Measurements from ENCODE around the gene DCUN1D3. TPM values are rescaled to one million over a fixed set of nuclear protein-coding genes. Genes with fewer than 3 reads are reported as not detected.
"Not testable (repeated sequence)": the region's sequence is repeated elsewhere in the genome, so short reads cannot be mapped to it uniquely, and the experiment has no call there.

The DCUN1D3 gene
- polyA plus RNA-seq, 3 donors from 2014 or later = 0.06 to 1.5 (median 0.74) TPM

DNA sequence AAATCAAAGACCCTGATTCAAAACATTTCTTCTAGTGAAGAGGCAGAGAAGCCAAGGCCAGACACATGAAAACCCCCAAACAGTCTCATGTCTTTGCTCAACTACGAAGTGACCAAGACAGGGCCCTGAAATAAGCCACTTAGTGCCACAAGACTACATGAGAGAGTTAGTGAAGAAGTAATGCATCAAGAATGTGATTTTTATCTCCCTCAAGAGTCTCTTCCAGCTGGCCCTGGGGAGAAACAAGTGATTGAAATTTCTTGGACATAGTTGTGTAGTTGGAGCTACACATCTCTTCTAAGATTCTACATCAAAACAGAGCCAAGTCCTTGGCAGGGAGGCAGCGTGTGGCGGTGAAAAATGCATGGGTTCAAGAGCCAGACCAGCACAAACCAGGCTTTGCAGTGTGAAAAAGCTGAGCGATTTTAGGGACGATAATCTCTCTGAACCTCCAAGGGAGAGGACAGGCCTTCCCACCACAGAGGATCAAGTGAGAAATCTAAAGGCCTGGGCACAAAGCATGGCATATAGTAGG lies 31.0 kb upstream of the DCUN1D3 start:
- H3K4me1 Mint-ChIP-seq = no peaks in the 10 kb centered on the region
- H3K27ac Mint-ChIP-seq = no peak overlapping the region
- H3K36me3 Mint-ChIP-seq = peaks cover 0 to 7% (median 3%) of the 10 kb centered on the region in 3 donors
- DNase-seq = no peak
- peaks cover 0 to 2% (median 0%) of the 10 kb centered on the region in 3 donors for H3K27me3 Mint-ChIP-seq (ENCODE audit: low read depth in 3 of 3)
- no peaks in the 10 kb centered on the region for H3K9me3 Mint-ChIP-seq
- H3K4me3 Mint-ChIP-seq = no peak overlapping the region

GRCh38 chr16:20930365-20930690 lies 30.2 kb upstream of the DCUN1D3 start:
- H3K27ac Mint-ChIP-seq = no peak overlapping the region
- no peaks in the 10 kb centered on the region for H3K4me1 Mint-ChIP-seq
- H3K27me3 Mint-ChIP-seq (ENCODE audit: low read depth in 3 of 3) = peaks cover 0 to 2% (median 0%) of the 10 kb centered on the region in 3 donors
- H3K36me3 Mint-ChIP-seq = peaks cover 0 to 14% (median 8%) of the 10 kb centered on the region in 3 donors
- no peak overlapping the region for H3K4me3 Mint-ChIP-seq
- H3K9me3 Mint-ChIP-seq = no peaks in the 10 kb centered on the region
- DNase-seq = no peak

DNA sequence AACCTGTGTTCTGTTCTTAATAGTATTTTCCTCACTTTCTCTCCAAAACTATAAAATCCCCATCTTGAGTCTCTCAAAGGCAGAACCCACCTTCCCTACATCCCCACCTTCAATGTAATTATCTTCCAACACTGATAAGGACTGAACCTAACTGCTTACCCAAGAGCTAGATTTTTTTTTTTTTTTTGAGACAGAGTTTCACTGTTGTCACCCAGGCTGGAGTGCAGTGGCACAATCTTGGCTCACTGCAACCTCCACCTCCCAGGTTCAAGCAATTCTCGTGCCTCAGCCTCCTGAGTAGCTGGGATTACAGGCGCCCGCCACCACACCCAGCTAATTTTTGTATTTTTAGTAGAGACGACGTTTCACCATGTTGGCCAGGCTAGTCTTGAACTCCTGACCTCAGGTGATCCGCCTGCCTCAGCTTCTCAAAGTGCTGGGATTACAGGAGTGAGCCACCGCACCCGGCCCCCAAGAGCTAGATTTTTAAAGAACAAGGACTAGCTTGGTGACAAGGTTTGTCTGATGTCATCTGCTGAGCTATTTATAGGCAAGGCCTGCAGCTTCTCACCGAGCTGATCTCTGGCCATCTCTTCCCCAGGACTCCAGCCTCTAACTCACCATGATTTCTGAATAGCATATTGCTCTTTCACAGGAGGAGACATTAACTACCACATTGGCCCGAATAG lies 29.7 kb upstream of the DCUN1D3 start:
- not testable (repeated sequence) for H3K9me3 Mint-ChIP-seq; DNase-seq; H3K4me1 Mint-ChIP-seq; H3K27me3 Mint-ChIP-seq (ENCODE audit: low read depth in 3 of 3); H3K4me3 Mint-ChIP-seq
- Mint-ChIP-seq H3K36me3 (peaks cover 0 to 15% (median 8%) of the 10 kb centered on the region in 3 donors), H3K27ac (peak overlapping the region in 2 of 6 donors; percentile 26 to 65)

- no peak overlapping the region for H3K4me3 Mint-ChIP-seq
- DNase-seq = no peak
- H3K9me3 Mint-ChIP-seq = no peaks in the 10 kb centered on the region
- H3K27me3 Mint-ChIP-seq (ENCODE audit: low read depth in 3 of 3) = peaks cover 0 to 2% (median 0%) of the 10 kb centered on the region in 3 donors
- H3K4me1 Mint-ChIP-seq = no peaks in the 10 kb centered on the region
- H3K27ac Mint-ChIP-seq = no peak overlapping the region
- H3K36me3 Mint-ChIP-seq = peaks cover 0 to 15% (median 8%) of the 10 kb centered on the region in 3 donors
These were observed 28.7 kb upstream of the DCUN1D3 start for GRCh38 chr16:20928774-20929411.

- no peak overlapping the region for H3K4me3 Mint-ChIP-seq
- no peaks in the 10 kb centered on the region for H3K9me3 Mint-ChIP-seq
- H3K36me3 Mint-ChIP-seq = peaks cover 4 to 19% (median 13%) of the 10 kb centered on the region in 3 donors
- H3K4me1 Mint-ChIP-seq = no peaks in the 10 kb centered on the region
- DNase-seq = no peak
- H3K27me3 Mint-ChIP-seq (ENCODE audit: low read depth in 3 of 3) = peaks cover 0 to 5% (median 0%) of the 10 kb centered on the region in 3 donors
- peak overlapping the region in 1 of 6 donors; percentile 20 for H3K27ac Mint-ChIP-seq
These were observed 25.6 kb upstream of the DCUN1D3 start for GRCh38 chr16:20925751-20926150.

- DNase-seq = no peak
- no peak overlapping the region for H3K4me3 Mint-ChIP-seq
- H3K36me3 Mint-ChIP-seq = peaks cover 13 to 22% (median 14%) of the 10 kb centered on the region in 3 donors
- H3K4me1 Mint-ChIP-seq = no peaks in the 10 kb centered on the region
- no peak overlapping the region for H3K27ac Mint-ChIP-seq
- H3K9me3 Mint-ChIP-seq = no peaks in the 10 kb centered on the region
- peaks cover 0 to 3% (median 0%) of the 10 kb centered on the region in 3 donors for H3K27me3 Mint-ChIP-seq (ENCODE audit: low read depth in 3 of 3)
These were observed 23.7 kb upstream of the DCUN1D3 start for GRCh38 chr16:20923876-20924275.

GRCh38 chr16:20920799-20921198 lies 20.6 kb upstream of the DCUN1D3 start:
- peaks cover 13 to 28% (median 21%) of the 10 kb centered on the region in 3 donors for H3K36me3 Mint-ChIP-seq

GRCh38 chr16:20920091-20920490 lies 19.9 kb upstream of the DCUN1D3 start:
- Mint-ChIP-seq H3K4me3 (no peak overlapping the region), H3K4me1 (peaks cover 0 to 3% of the 10 kb centered on the region in 2 donors), H3K27ac (no peak overlapping the region), H3K36me3 (peaks cover 8 to 26% (median 25%) of the 10 kb centered on the region in 3 donors), H3K9me3 (no peaks in the 10 kb centered on the region), H3K27me3 (ENCODE audit: low read depth in 3 of 3) (peaks cover 0 to 3% (median 0%) of the 10 kb centered on the region in 3 donors)
- DNase-seq = no peak

More at GRCh38 chr16:20920799-20921198, 20.6 kb upstream of the DCUN1D3 start:
- Mint-ChIP-seq H3K27me3 (ENCODE audit: low read depth in 3 of 3) (peaks cover 0 to 3% (median 0%) of the 10 kb centered on the region in 3 donors), H3K4me1 (peaks cover 0 to 1% of the 10 kb centered on the region in 2 donors), H3K4me3 (no peak overlapping the region), H3K27ac (no peak overlapping the region), H3K9me3 (no peaks in the 10 kb centered on the region)
- DNase-seq = no peak

DNA sequence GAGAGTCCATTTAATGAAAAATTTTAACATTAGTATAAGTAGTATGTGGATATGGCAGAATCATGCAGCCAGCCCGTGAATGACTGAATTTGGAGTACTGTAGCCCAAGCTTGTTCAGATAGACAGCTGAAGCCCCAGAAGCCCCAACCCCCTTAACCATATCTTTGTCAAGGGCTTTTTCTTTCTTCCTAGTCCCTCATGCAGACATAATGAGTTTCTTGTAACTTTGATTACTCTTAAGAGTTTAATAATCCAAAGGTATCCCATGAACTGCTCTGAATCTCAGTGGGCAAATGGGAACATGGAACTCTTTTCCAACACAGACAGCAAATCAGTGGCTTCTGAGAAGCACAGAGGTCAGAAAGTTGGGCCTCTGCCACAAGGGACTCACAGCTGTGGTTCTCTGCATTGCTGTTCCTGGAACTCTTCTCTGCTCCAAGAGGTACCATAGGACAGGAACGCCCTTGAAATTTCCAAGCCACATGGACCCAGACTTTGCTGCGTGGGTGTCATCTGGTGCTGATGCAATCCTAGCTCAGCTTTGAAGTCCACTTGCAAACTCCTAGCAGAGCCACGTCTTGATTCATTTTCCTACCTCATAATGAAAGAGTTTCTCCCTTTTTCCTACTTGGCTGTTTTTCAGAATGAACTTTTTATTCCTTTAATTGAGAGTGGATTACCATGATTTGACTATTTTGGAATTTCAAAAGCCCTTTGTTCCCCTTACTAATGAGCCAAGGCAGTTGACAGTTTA lies 18.5 kb upstream of the DCUN1D3 start:
- peaks cover 8 to 25% (median 25%) of the 10 kb centered on the region in 3 donors for H3K36me3 Mint-ChIP-seq
- no peak overlapping the region for H3K27ac Mint-ChIP-seq
- H3K9me3 Mint-ChIP-seq = no peaks in the 10 kb centered on the region
- no peak for DNase-seq
- H3K4me3 Mint-ChIP-seq = no peak overlapping the region
- H3K4me1 Mint-ChIP-seq = peaks cover 0 to 3% of the 10 kb centered on the region in 2 donors
- peaks cover 0 to 3% (median 0%) of the 10 kb centered on the region in 3 donors for H3K27me3 Mint-ChIP-seq (ENCODE audit: low read depth in 3 of 3)

GRCh38 chr16:20916942-20917341 lies 16.8 kb upstream of the DCUN1D3 start:
- Mint-ChIP-seq H3K4me3 (no peak overlapping the region), H3K4me1 (peaks cover 0 to 3% of the 10 kb centered on the region in 2 donors), H3K27me3 (ENCODE audit: low read depth in 3 of 3) (no peaks in the 10 kb centered on the region)

GRCh38 chr16:20916289-20916688 lies 16.1 kb upstream of the DCUN1D3 start:
- H3K27me3 Mint-ChIP-seq (ENCODE audit: low read depth in 3 of 3) = peaks cover 0 to under 1% (median 0%) of the 10 kb centered on the region in 3 donors
- no peak overlapping the region for H3K4me3 Mint-ChIP-seq
- no peak for DNase-seq
- H3K27ac Mint-ChIP-seq = peak overlapping the region in 1 of 6 donors; percentile 35
- H3K4me1 Mint-ChIP-seq = peaks cover 0 to 3% of the 10 kb centered on the region in 2 donors
- H3K36me3 Mint-ChIP-seq = peaks cover 4 to 22% (median 21%) of the 10 kb centered on the region in 3 donors
- no peaks in the 10 kb centered on the region for H3K9me3 Mint-ChIP-seq

More at GRCh38 chr16:20916942-20917341, 16.8 kb upstream of the DCUN1D3 start:
- peaks cover 4 to 22% (median 21%) of the 10 kb centered on the region in 3 donors for H3K36me3 Mint-ChIP-seq
- no peaks in the 10 kb centered on the region for H3K9me3 Mint-ChIP-seq
- no peak for DNase-seq
- H3K27ac Mint-ChIP-seq = no peak overlapping the region

DNA sequence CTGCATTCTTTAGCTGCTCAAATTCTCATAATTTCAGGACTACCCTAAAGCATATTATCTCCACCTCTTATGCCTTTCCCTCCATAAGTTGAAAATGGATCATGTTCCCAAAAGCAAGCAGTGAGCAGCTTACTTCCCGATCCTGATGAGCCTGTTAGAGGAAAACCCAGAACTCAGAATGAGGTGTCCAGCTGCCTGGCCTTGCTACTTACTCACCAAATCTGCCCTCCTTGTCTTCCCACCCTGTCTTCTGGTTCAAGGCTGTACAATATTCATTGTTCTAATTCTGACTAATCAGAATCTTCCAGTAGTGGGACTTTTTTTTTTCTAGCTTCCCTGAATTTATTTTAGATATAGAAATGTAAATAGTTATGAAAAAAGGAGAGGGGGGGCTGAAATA lies 11.2 kb upstream of the DCUN1D3 start:
- Mint-ChIP-seq H3K36me3 (peaks cover 3 to 7% (median 7%) of the 10 kb centered on the region in 3 donors), H3K27ac (peak overlapping the region in 1 of 6 donors; percentile 37), H3K4me3 (no peak overlapping the region), H3K9me3 (no peaks in the 10 kb centered on the region), H3K4me1 (peaks cover 0 to 2% of the 10 kb centered on the region in 2 donors), H3K27me3 (ENCODE audit: low read depth in 3 of 3) (peaks cover 0 to 1% (median 0%) of the 10 kb centered on the region in 3 donors)
- DNase-seq = no peak

DNA sequence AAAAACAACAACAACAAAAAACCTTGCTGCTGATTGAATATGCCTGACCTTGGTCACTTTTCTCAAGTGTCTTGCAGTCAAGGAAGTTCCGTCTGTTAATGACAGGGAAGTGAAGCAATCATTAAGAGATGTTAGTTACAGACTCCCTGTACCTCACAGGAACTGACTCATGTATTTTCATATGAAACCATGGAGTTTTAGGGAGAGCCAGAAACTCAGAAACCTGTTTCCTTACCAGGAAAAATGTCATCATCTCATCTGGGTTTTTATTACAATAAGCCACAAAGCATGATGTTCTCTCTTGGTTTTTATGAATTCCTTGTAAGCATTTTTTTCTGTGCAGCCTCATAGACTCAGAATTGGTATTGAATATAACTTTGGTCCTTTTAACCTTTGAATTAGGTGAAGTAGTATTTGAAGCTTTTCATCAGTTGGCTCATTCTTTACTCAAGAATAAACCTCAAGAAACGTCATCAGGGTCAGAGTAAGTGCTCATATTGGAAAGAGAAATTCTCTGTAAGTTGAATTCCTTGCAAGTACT lies 10.7 kb upstream of the DCUN1D3 start:
- H3K36me3 Mint-ChIP-seq = peaks cover 0 to 5% (median 4%) of the 10 kb centered on the region in 3 donors
- H3K9me3 Mint-ChIP-seq = no peaks in the 10 kb centered on the region
- no peak overlapping the region for H3K4me3 Mint-ChIP-seq
- no peak overlapping the region for H3K27ac Mint-ChIP-seq
- peaks cover 0 to 1% (median 0%) of the 10 kb centered on the region in 3 donors for H3K27me3 Mint-ChIP-seq (ENCODE audit: low read depth in 3 of 3)
- peaks cover 0 to 3% of the 10 kb centered on the region in 2 donors for H3K4me1 Mint-ChIP-seq
- no peak for DNase-seq
